Body of pancreas (tissue), 4 donors: ENCODE measurements around the gene CNTNAP5. TPM values are rescaled to one million over a fixed set of nuclear protein-coding genes. Genes with fewer than 3 reads are reported as not detected.

ENCODE experiments used
- ATAC-seq: fragments of 150-250 bp; one replicate; pipeline ENCODE4 v1.9.1; 2016
- DNase-seq, 4 donors: peaks; one replicate each; pipeline ENCODE4 v3.0.0-alpha.2; 2019
- H3K27ac ChIP-seq, 4 donors: fragments of 200-600 bp; sonication (generic); 1 replicate in 3 of 4; 2 replicates in 1 of 4; pipeline versions ENCODE4 v1.5.1 to v1.6.1; 2016 to 2019; ENCODE audit warnings: mild to moderate bottlenecking in 1 of 4, mixed read lengths in 1 of 4, moderate library complexity in 1 of 4
- H3K27me3 ChIP-seq, 2 donors: fragments of 200-600 bp; sonication (generic); one replicate each; pipeline ENCODE4 v1.6.0; 2016; ENCODE audit warnings: mild to moderate bottlenecking in 1 of 2
- H3K36me3 ChIP-seq, 2 donors: fragments of 200-600 bp; sonication (generic); replicated peaks in 1 of 2; 2 replicates each; pipeline ENCODE4 v1.5.1; 2016; ENCODE audit warnings: low read depth in 2 of 2; ENCODE audit not compliant: insufficient read depth in 1 of 2
- H3K4me1 ChIP-seq: fragments of 200-600 bp; sonication (generic); one replicate; pipeline ENCODE4 v1.6.0; 2016
- H3K4me3 ChIP-seq, 2 donors: fragments of 200-600 bp; sonication (generic); 1 replicate in 1 of 2; 2 replicates in 1 of 2; pipeline ENCODE4 v1.5.1; 2016 to 2019
- H3K9me3 ChIP-seq, 3 donors: fragments of 200-600 bp; sonication (generic); 1 replicate in 2 of 3; 2 replicates in 1 of 3; pipeline ENCODE4 v1.5.1; 2016
- POLR2A ChIP-seq, 3 donors: fragments of 450-650 bp; IDR thresholded peaks; one replicate each; pipeline ENCODE4 v1.6.1; 2016; ENCODE audit warnings: antibody characterized with exemption in 3 of 3, mild to moderate bottlenecking in 2 of 3
- WGBS, 2 donors: methylation state at CpG; one replicate each; pipeline ENCODE4 v1.1.5; 2017; 5-methylcytosine and 5-hydroxymethylcytosine counted together
- intact Hi-C: fragments of 100-400 bp; cut with DNase I; formaldehyde crosslinking; loops from one replicate; pipeline ENCODE4 v1.15.1; 2023
- total RNA-seq, 2 donors: library from RNA; depleted of rRNA; stranded (reverse); fragments of >200 nt; gene quantifications; one replicate each; pipeline ENCODE4 v1.1.0, GENCODE V29; 2016
- TF ChIP-seq, protein P1 (sequence below), 7 experiments: fragments of 450-650 bp in 4 of 7; fragments of 200-600 bp in 3 of 7; sonication (generic) in 3 of 7; IDR thresholded peaks; one replicate each; pipeline ENCODE4 v1.5.1; 2016 to 2019; ENCODE audit warnings: antibody characterized with exemption in 7 of 7

CNTNAP5 gene
- total RNA-seq, 2 donors from 2014 or later = 0.26 to 0.33 TPM

GRCh38 chr2:124589971-124590370 lies 564.9 kb downstream of the CNTNAP5 start:
- no peaks in the 10 kb centered on the region for H3K27me3 ChIP-seq
- DNase-seq = no peak
- TF ChIP-seq, protein P1, sequence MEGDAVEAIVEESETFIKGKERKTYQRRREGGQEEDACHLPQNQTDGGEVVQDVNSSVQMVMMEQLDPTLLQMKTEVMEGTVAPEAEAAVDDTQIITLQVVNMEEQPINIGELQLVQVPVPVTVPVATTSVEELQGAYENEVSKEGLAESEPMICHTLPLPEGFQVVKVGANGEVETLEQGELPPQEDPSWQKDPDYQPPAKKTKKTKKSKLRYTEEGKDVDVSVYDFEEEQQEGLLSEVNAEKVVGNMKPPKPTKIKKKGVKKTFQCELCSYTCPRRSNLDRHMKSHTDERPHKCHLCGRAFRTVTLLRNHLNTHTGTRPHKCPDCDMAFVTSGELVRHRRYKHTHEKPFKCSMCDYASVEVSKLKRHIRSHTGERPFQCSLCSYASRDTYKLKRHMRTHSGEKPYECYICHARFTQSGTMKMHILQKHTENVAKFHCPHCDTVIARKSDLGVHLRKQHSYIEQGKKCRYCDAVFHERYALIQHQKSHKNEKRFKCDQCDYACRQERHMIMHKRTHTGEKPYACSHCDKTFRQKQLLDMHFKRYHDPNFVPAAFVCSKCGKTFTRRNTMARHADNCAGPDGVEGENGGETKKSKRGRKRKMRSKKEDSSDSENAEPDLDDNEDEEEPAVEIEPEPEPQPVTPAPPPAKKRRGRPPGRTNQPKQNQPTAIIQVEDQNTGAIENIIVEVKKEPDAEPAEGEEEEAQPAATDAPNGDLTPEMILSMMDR (IDR thresholded peaks at IDR 0.05) = no peak
- TF ChIP-seq POLR2A (IDR thresholded peaks at IDR 0.05) = no peak
- no peak overlapping the region for H3K4me3 ChIP-seq
- no peak for ATAC-seq
- H3K36me3 ChIP-seq = no peaks in the 10 kb centered on the region
- no peaks in the 10 kb centered on the region for H3K4me1 ChIP-seq
- intact Hi-C loops = no loop called here
- 66 to 79% methylated on average over 3 of the region's 3 CpGs for WGBS, 2 donors
- no peak overlapping the region for H3K27ac ChIP-seq
- H3K9me3 ChIP-seq = no peaks in the 10 kb centered on the region

- DNase-seq (no peak), ATAC-seq (no peak)
- Histone ChIP-seq H3K4me1 (no peaks in the 10 kb centered on the region), H3K27me3 (no peaks in the 10 kb centered on the region), H3K27ac (no peak overlapping the region), H3K9me3 (no peaks in the 10 kb centered on the region), H3K4me3 (no peak overlapping the region), H3K36me3 (no peaks in the 10 kb centered on the region)
- TF ChIP-seq POLR2A (IDR thresholded peaks at IDR 0.05) = no peak
- intact Hi-C loops = no loop called here
Measured at GRCh38 chr2:124602759-124603158, 577.7 kb downstream of the CNTNAP5 start.

GRCh38 chr2:124604940-124605339 lies 579.9 kb downstream of the CNTNAP5 start:
- Histone ChIP-seq H3K27me3 (no peaks in the 10 kb centered on the region), H3K9me3 (no peaks in the 10 kb centered on the region), H3K4me1 (no peaks in the 10 kb centered on the region), H3K27ac (no peak overlapping the region), H3K4me3 (no peak overlapping the region), H3K36me3 (no peaks in the 10 kb centered on the region)
- TF ChIP-seq POLR2A (IDR thresholded peaks at IDR 0.05) = no peak
- TF ChIP-seq, protein P1 (IDR thresholded peaks at IDR 0.05) = no peak
- ATAC-seq (no peak), DNase-seq (no peak)
- intact Hi-C loops = no loop called here
- WGBS, 2 donors = 45 to 59% methylated on average over 2 of the region's 2 CpGs

GRCh38 chr2:124607679-124608078 lies 582.6 kb downstream of the CNTNAP5 start:
- H3K27me3 ChIP-seq = no peaks in the 10 kb centered on the region
- no peaks in the 10 kb centered on the region for H3K4me1 ChIP-seq
- ATAC-seq = peak; percentile 21
- no peak overlapping the region for H3K4me3 ChIP-seq
- intact Hi-C loops = no loop called here
- H3K36me3 ChIP-seq = no peaks in the 10 kb centered on the region
- H3K27ac ChIP-seq = peak overlapping the region in 1 of 4 donors; percentile 45
- peak in 1 of 4 donors; percentile 8 for DNase-seq
- TF ChIP-seq, protein P1 (IDR thresholded peaks at IDR 0.05) = no peak
- no peak for TF ChIP-seq POLR2A (IDR thresholded peaks at IDR 0.05)
- WGBS, 2 donors = 10 to 13% methylated on average over 2 of the region's 2 CpGs
- H3K9me3 ChIP-seq = no peaks in the 10 kb centered on the region

DNA sequence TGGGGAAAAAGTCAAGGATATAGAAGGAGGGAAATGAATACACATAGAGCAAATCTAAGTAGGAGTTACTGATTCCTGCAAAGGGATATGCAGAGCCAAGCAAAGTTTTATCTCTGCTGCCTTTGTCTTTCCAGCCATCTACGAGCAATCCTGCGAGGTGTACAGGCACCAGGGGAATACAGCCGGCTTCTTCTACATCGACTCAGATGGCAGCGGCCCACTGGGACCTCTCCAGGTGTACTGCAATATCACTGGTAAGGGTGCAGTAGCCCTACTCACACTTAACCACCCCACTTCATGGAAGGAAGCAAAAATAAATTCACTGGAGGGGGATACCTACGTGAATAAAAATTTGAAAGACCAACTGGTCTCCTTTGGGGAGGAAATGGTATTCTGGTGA lies 584.6 kb downstream of the CNTNAP5 start:
- Histone ChIP-seq H3K9me3 (no peaks in the 10 kb centered on the region), H3K4me1 (no peaks in the 10 kb centered on the region), H3K27ac (no peak overlapping the region), H3K4me3 (no peak overlapping the region), H3K36me3 (no peaks in the 10 kb centered on the region), H3K27me3 (no peaks in the 10 kb centered on the region)
- ATAC-seq (no peak), DNase-seq (no peak)
- intact Hi-C loops = no loop called here
- no peak for TF ChIP-seq POLR2A (IDR thresholded peaks at IDR 0.05)
- TF ChIP-seq, protein P1 (IDR thresholded peaks at IDR 0.05) = no peak
- WGBS, 2 donors = 66 to 68% methylated on average over 6 of the region's 6 CpGs
